Hippocampal formation (tissue), 2 donors: ENCODE results near the gene TCF20.

Experiments used
- DNase-seq, 2 donors: peaks; one replicate each; lab custom pipeline; 2025; lab: John Stamatoyannopoulos, UW

TCF20 gene

GRCh38 chr22:42282252-42282942, 11.9 kb upstream of the TCF20 start:
- peak in 1 of 2 donors; percentile 16 for DNase-seq

- DNase-seq: no peak
Observed at GRCh38 chr22:42281706-42282251, 11.3 kb upstream of the TCF20 start.

GRCh38 chr22:42281284-42281683, 10.8 kb upstream of the TCF20 start:
- no peak for DNase-seq

GRCh38 chr22:42280836-42281235, 10.4 kb upstream of the TCF20 start:
- DNase-seq: no peak

- DNase-seq: no peak
Observed at GRCh38 chr22:42280140-42280539, 9.7 kb upstream of the TCF20 start.

- no peak for DNase-seq
Observed at GRCh38 chr22:42279425-42280020, 9.1 kb upstream of the TCF20 start.

- peak; percentile 23 to 29 for DNase-seq
Observed at GRCh38 chr22:42277988-42278776, 7.7 kb upstream of the TCF20 start.

- no peak for DNase-seq
Observed at GRCh38 chr22:42277232-42277753, 6.8 kb upstream of the TCF20 start.

GRCh38 chr22:42275970-42276369, 5.5 kb upstream of the TCF20 start:
- no peak for DNase-seq

- no peak for DNase-seq
Observed at GRCh38 chr22:42275176-42275575, 4.7 kb upstream of the TCF20 start.

- DNase-seq: no peak
Observed at GRCh38 chr22:42273855-42274451, 3.5 kb upstream of the TCF20 start.

GRCh38 chr22:42272431-42272999, 2.1 kb upstream of the TCF20 start:
- DNase-seq: no peak

- no peak for DNase-seq
Observed at GRCh38 chr22:42271906-42272305, 1.5 kb upstream of the TCF20 start.

GRCh38 chr22:42271191-42271813, 849 bp upstream of the TCF20 start:
- no peak for DNase-seq

GRCh38 chr22:42270176-42270509, 310 bp downstream of the TCF20 start:
- DNase-seq: no peak

- peak in 1 of 2 donors; percentile 38 for DNase-seq
Observed at GRCh38 chr22:42269432-42270175, 849 bp downstream of the TCF20 start.

- DNase-seq: no peak
Observed at GRCh38 chr22:42268852-42269410, 1.5 kb downstream of the TCF20 start.

GRCh38 chr22:42265321-42265720, 5.1 kb downstream of the TCF20 start:
- DNase-seq: no peak

- DNase-seq: no peak
Observed at GRCh38 chr22:42263944-42264343, 6.5 kb downstream of the TCF20 start.

- DNase-seq: no peak
Observed at GRCh38 chr22:42262964-42263363, 7.5 kb downstream of the TCF20 start.
